ENCODE data around the gene FGF12. TPM values are rescaled to one million over a fixed set of nuclear protein-coding genes. Genes with fewer than 3 reads are reported as not detected.

Gene FGF12
- total and polyA plus RNA-seq, 2 donors (not counting 1 experiment from before 2014, with no cell fraction given): 0.17 TPM; not detected in 1

- Histone ChIP-seq H4K20me1 (ENCODE audit: control insufficient read depth, extremely low read depth, insufficient read depth, low read length) (no peaks in the 10 kb centered on the region), H3K4me3 (replicated peaks in 1 of 4; ENCODE audit: control extremely low read depth in 1 of 4, insufficient read depth in 1 of 4, low read depth in 3 of 4, low read length in 4 of 4) (no peak overlapping the region), H3K79me2 (ENCODE audit: control insufficient read depth, insufficient read depth, low read length) (no peaks in the 10 kb centered on the region), H3K9me3 (ENCODE audit: control insufficient read depth, insufficient read depth, low read depth, low read length) (no peaks in the 10 kb centered on the region), H3K27ac (ENCODE audit: insufficient read depth, low read length) (no peak overlapping the region), H3K9ac (ENCODE audit: insufficient read depth, low read length) (no peak overlapping the region), H3K36me3 (ENCODE audit: control insufficient read depth, insufficient read depth, low read length) (no peaks in the 10 kb centered on the region), H3K4me2 (ENCODE audit: extremely low read depth, insufficient read depth, low read length) (no peak overlapping the region), H2AFZ (ENCODE audit: low read length) (no peak overlapping the region), H3K27me3 (ENCODE audit: control insufficient read depth, insufficient read depth, low read length) (no peaks in the 10 kb centered on the region), H3K4me1 (ENCODE audit: control insufficient read depth, extremely low read depth, insufficient read depth, low read length) (no peaks in the 10 kb centered on the region)
- no peak for TF ChIP-seq CTCF (conservative IDR thresholded peaks at IDR 0.05 in 1 of 2, IDR thresholded peaks at IDR 0.05 in 1 of 2; ENCODE audit: low read depth in 1 of 2, low read length in 2 of 2)
- no peak for DNase-seq (ENCODE audit: low read depth in 2 of 2)
Observed at GRCh38 chr3:192655040-192655439, 72.3 kb downstream of the FGF12 start.

GRCh38 chr3:192653862-192654261 is 73.5 kb downstream of the FGF12 start:
- Histone ChIP-seq H3K36me3 (ENCODE audit: control insufficient read depth, insufficient read depth, low read length) (no peaks in the 10 kb centered on the region), H3K4me3 (replicated peaks in 1 of 4; ENCODE audit: control extremely low read depth in 1 of 4, insufficient read depth in 1 of 4, low read depth in 3 of 4, low read length in 4 of 4) (no peak overlapping the region), H3K79me2 (ENCODE audit: control insufficient read depth, insufficient read depth, low read length) (no peaks in the 10 kb centered on the region), H3K27me3 (ENCODE audit: control insufficient read depth, insufficient read depth, low read length) (no peaks in the 10 kb centered on the region), H3K4me1 (ENCODE audit: control insufficient read depth, extremely low read depth, insufficient read depth, low read length) (no peaks in the 10 kb centered on the region), H3K27ac (ENCODE audit: insufficient read depth, low read length) (no peak overlapping the region), H3K9ac (ENCODE audit: insufficient read depth, low read length) (no peak overlapping the region), H2AFZ (ENCODE audit: low read length) (no peak overlapping the region), H4K20me1 (ENCODE audit: control insufficient read depth, extremely low read depth, insufficient read depth, low read length) (no peaks in the 10 kb centered on the region), H3K9me3 (ENCODE audit: control insufficient read depth, insufficient read depth, low read depth, low read length) (no peaks in the 10 kb centered on the region), H3K4me2 (ENCODE audit: extremely low read depth, insufficient read depth, low read length) (no peak overlapping the region)
- TF ChIP-seq CTCF (conservative IDR thresholded peaks at IDR 0.05 in 1 of 2, IDR thresholded peaks at IDR 0.05 in 1 of 2; ENCODE audit: low read depth in 1 of 2, low read length in 2 of 2) (no peak), EZH2 (IDR thresholded peaks at IDR 0.05; ENCODE audit: low read length, missing control alignments) (no peak)
- no peak for DNase-seq (ENCODE audit: low read depth in 2 of 2)

GRCh38 chr3:192652727-192653126 is 74.6 kb downstream of the FGF12 start:
- Histone ChIP-seq H3K27me3 (ENCODE audit: control insufficient read depth, insufficient read depth, low read length) (no peaks in the 10 kb centered on the region), H2AFZ (ENCODE audit: low read length) (no peak overlapping the region), H3K4me3 (replicated peaks in 1 of 4; ENCODE audit: control extremely low read depth in 1 of 4, insufficient read depth in 1 of 4, low read depth in 3 of 4, low read length in 4 of 4) (no peak overlapping the region), H3K4me1 (ENCODE audit: control insufficient read depth, extremely low read depth, insufficient read depth, low read length) (no peaks in the 10 kb centered on the region), H3K36me3 (ENCODE audit: control insufficient read depth, insufficient read depth, low read length) (no peaks in the 10 kb centered on the region), H3K9me3 (ENCODE audit: control insufficient read depth, insufficient read depth, low read depth, low read length) (no peaks in the 10 kb centered on the region), H3K27ac (ENCODE audit: insufficient read depth, low read length) (no peak overlapping the region), H3K4me2 (ENCODE audit: extremely low read depth, insufficient read depth, low read length) (no peak overlapping the region), H3K9ac (ENCODE audit: insufficient read depth, low read length) (no peak overlapping the region), H4K20me1 (ENCODE audit: control insufficient read depth, extremely low read depth, insufficient read depth, low read length) (no peaks in the 10 kb centered on the region), H3K79me2 (ENCODE audit: control insufficient read depth, insufficient read depth, low read length) (no peaks in the 10 kb centered on the region)
- TF ChIP-seq EZH2 (IDR thresholded peaks at IDR 0.05; ENCODE audit: low read length, missing control alignments) (no peak), CTCF (conservative IDR thresholded peaks at IDR 0.05 in 1 of 2, IDR thresholded peaks at IDR 0.05 in 1 of 2; ENCODE audit: low read depth in 1 of 2, low read length in 2 of 2) (no peak)
- no peak for DNase-seq (ENCODE audit: low read depth in 2 of 2)
